Mesendoderm (in vitro differentiated cells): ENCODE results near the gene ASB1.

Source experiments
- DNase-seq: peaks from one replicate; pipeline ENCODE4 v3.0.0; 2013
- H2AK5ac ChIP-seq: 2 replicates; pipeline ENCODE4 v1.6.1; 2013; ENCODE audit warnings: low read length, inconsistent platforms
- H2BK120ac ChIP-seq: 2 replicates; pipeline ENCODE4 v1.6.1; 2013; ENCODE audit warnings: low read depth, mild to moderate bottlenecking, low read length, moderate library complexity, mixed read lengths
- H2BK15ac ChIP-seq: replicated peaks from 2 replicates; pipeline ENCODE4 v1.6.1; 2013; ENCODE audit warnings: low read depth, mild to moderate bottlenecking, moderate library complexity
- H2BK5ac ChIP-seq: 2 replicates; pipeline ENCODE4 v1.6.1; 2013; ENCODE audit warnings: low read length, inconsistent platforms
- H3K18ac ChIP-seq: 2 replicates; pipeline ENCODE4 v1.6.1; 2013; ENCODE audit warnings: mild to moderate bottlenecking, low read length, mixed read lengths
- H3K23ac ChIP-seq: one replicate; pipeline ENCODE4 v1.6.1; 2013; ENCODE audit warnings: low read length
- H3K27ac ChIP-seq: 2 replicates; pipeline ENCODE4 v1.5.1; 2013; ENCODE audit warnings: low read depth, mild to moderate bottlenecking, inconsistent platforms, low read length, moderate library complexity
- H3K27me3 ChIP-seq: 2 replicates; pipeline ENCODE4 v1.6.1; 2013; ENCODE audit warnings: low read length, control low read depth, mild to moderate bottlenecking, inconsistent platforms; ENCODE audit not compliant: insufficient read depth, poor library complexity
- H3K36me3 ChIP-seq: 2 replicates; pipeline ENCODE4 v1.6.1; 2013; ENCODE audit warnings: low read length, inconsistent platforms; ENCODE audit not compliant: control insufficient read depth, insufficient read depth
- H3K4ac ChIP-seq: one replicate; pipeline ENCODE4 v1.6.1; 2013; ENCODE audit warnings: low read depth, mild to moderate bottlenecking, low read length, moderate library complexity
- H3K4me1 ChIP-seq: 2 replicates; pipeline ENCODE4 v1.6.1; 2013; ENCODE audit warnings: low read depth, low read length, inconsistent platforms; ENCODE audit not compliant: control insufficient read depth
- H3K4me2 ChIP-seq: 2 replicates; pipeline ENCODE4 v1.6.1; 2013; ENCODE audit warnings: low read length
- H3K4me3 ChIP-seq: 2 replicates; pipeline ENCODE4 v1.5.1; 2013; ENCODE audit warnings: mild to moderate bottlenecking, low read length
- H3K56ac ChIP-seq: one replicate; pipeline ENCODE4 v1.6.1; 2013; ENCODE audit warnings: low read length
- H3K79me1 ChIP-seq: 2 replicates; pipeline ENCODE4 v1.6.1; 2013; ENCODE audit warnings: low read length, inconsistent platforms
- H3K79me2 ChIP-seq: 2 replicates; pipeline ENCODE4 v1.6.1; 2013; ENCODE audit warnings: mild to moderate bottlenecking, low read length; ENCODE audit not compliant: control insufficient read depth, insufficient read depth
- H3K9ac ChIP-seq: 2 replicates; pipeline ENCODE4 v1.6.1; 2013; ENCODE audit warnings: low read length, inconsistent platforms
- H4K5ac ChIP-seq: one replicate; pipeline ENCODE4 v1.6.1; 2013; ENCODE audit warnings: low read length
- H4K8ac ChIP-seq: one replicate; pipeline ENCODE4 v1.6.1; 2013; ENCODE audit warnings: low read depth, mild to moderate bottlenecking, control low read depth, low read length, moderate library complexity
- WGBS: extraction: QIAGEN DNeasy Blood & Tissue Kit; methylation state at CpG from one replicate; pipeline ENCODE4 v1.1.7; 2013; ENCODE audit warnings: low lambda C conversion rate, missing lambda C conversion rate; ENCODE audit not compliant: insufficient coverage; ENCODE audit errors: extremely low coverage; 5-methylcytosine and 5-hydroxymethylcytosine counted together

The ASB1 gene

DNA sequence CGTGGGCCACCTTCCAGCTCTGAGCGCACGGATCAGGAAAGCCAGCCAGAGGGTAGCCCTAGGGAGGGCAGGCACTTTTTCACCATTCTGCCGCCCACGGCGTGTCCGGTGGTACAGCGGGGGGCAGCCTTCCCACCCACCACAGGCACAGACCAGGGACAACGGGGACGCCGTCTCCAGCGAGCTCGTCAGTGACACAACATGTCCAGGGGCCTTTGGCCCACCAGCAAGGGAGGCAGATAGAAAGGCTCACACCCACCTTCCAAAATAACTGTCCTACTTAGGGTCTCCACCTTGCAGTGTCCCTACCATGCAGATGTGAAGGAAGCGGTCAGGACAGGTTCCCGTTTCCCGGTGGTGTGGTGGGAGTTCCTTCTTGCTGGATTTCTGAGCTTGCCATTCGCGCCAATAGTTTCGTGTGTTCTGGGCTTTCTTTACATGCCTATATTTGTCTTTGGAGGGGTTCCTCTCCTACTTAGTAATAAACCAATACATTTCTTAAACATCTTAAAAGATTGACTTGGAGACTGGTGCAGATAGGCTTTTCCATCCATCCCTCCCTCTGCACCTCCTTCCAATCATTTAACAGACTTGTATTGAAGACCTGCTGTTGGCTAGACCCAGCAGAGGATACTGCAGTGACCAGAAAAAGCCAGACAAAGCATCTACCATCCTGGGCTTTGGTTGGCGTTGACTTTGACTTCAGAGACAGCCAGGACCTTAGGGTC lies 872 bp downstream of the ASB1 start:
- Histone ChIP-seq H3K79me1 (peaks cover 24% of the 10 kb centered on the region), H2BK15ac (no peak overlapping the region), H3K4me3 (peak overlapping the region; percentile 84), H4K8ac (no peak overlapping the region), H3K4me1 (peaks cover 5% of the 10 kb centered on the region), H3K56ac (peak overlapping the region; percentile 99), H3K27me3 (no peaks in the 10 kb centered on the region), H3K4ac (no peak overlapping the region), H3K4me2 (peak overlapping the region; percentile 15), H3K79me2 (peaks cover 44% of the 10 kb centered on the region), H3K9ac (peak overlapping the region; percentile 97), H2AK5ac (peak overlapping the region; percentile 62), H4K5ac (no peak overlapping the region), H2BK5ac (no peak overlapping the region), H3K23ac (peak overlapping the region; percentile 80), H3K18ac (no peak overlapping the region), H3K36me3 (no peaks in the 10 kb centered on the region), H3K27ac (peak overlapping the region; percentile 98), H2BK120ac (no peak overlapping the region)
- no CpG with 5 or more reads among the region's 20 CpGs for WGBS
- DNase-seq = no peak

GRCh38 chr2:238428866-238429265 lies 2.1 kb downstream of the ASB1 start:
- Histone ChIP-seq H3K4me2 (no peak overlapping the region), H3K79me2 (peaks cover 44% of the 10 kb centered on the region), H2BK5ac (no peak overlapping the region), H3K4me1 (peaks cover 5% of the 10 kb centered on the region), H3K27me3 (no peaks in the 10 kb centered on the region), H2BK15ac (no peak overlapping the region), H3K56ac (no peak overlapping the region), H4K5ac (no peak overlapping the region), H2AK5ac (no peak overlapping the region), H3K79me1 (peaks cover 27% of the 10 kb centered on the region), H3K36me3 (peaks cover 3% of the 10 kb centered on the region), H3K18ac (no peak overlapping the region), H3K23ac (no peak overlapping the region), H3K27ac (no peak overlapping the region), H3K9ac (no peak overlapping the region), H4K8ac (no peak overlapping the region), H2BK120ac (no peak overlapping the region), H3K4me3 (no peak overlapping the region), H3K4ac (no peak overlapping the region)
- no CpG with 5 or more reads among the region's 8 CpGs for WGBS
- no peak for DNase-seq

GRCh38 chr2:238430781-238431180 lies 4.1 kb downstream of the ASB1 start:
- Histone ChIP-seq H3K79me2 (peaks cover 44% of the 10 kb centered on the region), H2BK5ac (no peak overlapping the region), H3K4ac (no peak overlapping the region), H3K23ac (no peak overlapping the region), H3K56ac (no peak overlapping the region), H3K9ac (no peak overlapping the region), H3K27ac (no peak overlapping the region), H2BK120ac (no peak overlapping the region), H3K79me1 (peaks cover 34% of the 10 kb centered on the region), H4K8ac (no peak overlapping the region), H3K36me3 (peaks cover 6% of the 10 kb centered on the region), H3K4me2 (no peak overlapping the region), H2AK5ac (no peak overlapping the region), H3K4me3 (no peak overlapping the region), H2BK15ac (no peak overlapping the region), H3K18ac (no peak overlapping the region), H3K4me1 (peaks cover 5% of the 10 kb centered on the region), H3K27me3 (no peaks in the 10 kb centered on the region), H4K5ac (no peak overlapping the region)
- DNase-seq = no peak
- WGBS = no CpG with 5 or more reads among the region's 6 CpGs

- no peak overlapping the region for H3K4me2 ChIP-seq
- no peak overlapping the region for H3K27ac ChIP-seq
- peaks cover 34% of the 10 kb centered on the region for H3K79me1 ChIP-seq
- peaks cover 44% of the 10 kb centered on the region for H3K79me2 ChIP-seq
- H2AK5ac ChIP-seq = no peak overlapping the region
- no peak overlapping the region for H2BK15ac ChIP-seq
- DNase-seq = no peak
- no peak overlapping the region for H4K8ac ChIP-seq
- peaks cover 6% of the 10 kb centered on the region for H3K36me3 ChIP-seq
- no peak overlapping the region for H2BK120ac ChIP-seq
- H3K23ac ChIP-seq = no peak overlapping the region
- no peak overlapping the region for H3K18ac ChIP-seq
- WGBS = no CpG with 5 or more reads among the region's 1 CpG
- H3K4me3 ChIP-seq = no peak overlapping the region
- no peak overlapping the region for H4K5ac ChIP-seq
- H3K4me1 ChIP-seq = peaks cover 5% of the 10 kb centered on the region
- no peaks in the 10 kb centered on the region for H3K27me3 ChIP-seq
- no peak overlapping the region for H3K4ac ChIP-seq
- no peak overlapping the region for H3K9ac ChIP-seq
- H3K56ac ChIP-seq = no peak overlapping the region
- H2BK5ac ChIP-seq = no peak overlapping the region
Measured at GRCh38 chr2:238431456-238431855, 4.7 kb downstream of the ASB1 start.

GRCh38 chr2:238433300-238433915 lies 6.7 kb downstream of the ASB1 start:
- no peak overlapping the region for H3K27ac ChIP-seq
- H2BK120ac ChIP-seq = no peak overlapping the region
- peak; percentile 18 for DNase-seq
- H3K36me3 ChIP-seq = peaks cover 6% of the 10 kb centered on the region
- no peak overlapping the region for H2AK5ac ChIP-seq
- H3K56ac ChIP-seq = no peak overlapping the region
- H4K5ac ChIP-seq = no peak overlapping the region
- no peak overlapping the region for H3K9ac ChIP-seq
- no peaks in the 10 kb centered on the region for H3K4me1 ChIP-seq
- no CpG with 5 or more reads among the region's 14 CpGs for WGBS
- no peak overlapping the region for H2BK5ac ChIP-seq
- H3K27me3 ChIP-seq = no peaks in the 10 kb centered on the region
- no peak overlapping the region for H3K23ac ChIP-seq
- no peak overlapping the region for H3K4ac ChIP-seq
- no peak overlapping the region for H3K4me2 ChIP-seq
- H4K8ac ChIP-seq = no peak overlapping the region
- H2BK15ac ChIP-seq = no peak overlapping the region
- H3K79me1 ChIP-seq = peaks cover 27% of the 10 kb centered on the region
- no peak overlapping the region for H3K4me3 ChIP-seq
- H3K18ac ChIP-seq = no peak overlapping the region
- peaks cover 32% of the 10 kb centered on the region for H3K79me2 ChIP-seq
